Kidney epithelial cell (primary cell): Measurements from ENCODE around the gene C1orf198. TPM values are rescaled to one million over a fixed set of nuclear protein-coding genes. Genes with fewer than 3 reads are reported as not detected.

Source experiments
- DNase-seq: peaks from one replicate; pipeline ENCODE4 v3.0.0-alpha.2; 2010; ENCODE audit warnings: low read depth
- H3K27me3 ChIP-seq: 2 replicates; pipeline ENCODE4 v1.6.0; 2011; ENCODE audit warnings: low read length; ENCODE audit not compliant: control insufficient read depth, insufficient read depth
- H3K36me3 ChIP-seq: 2 replicates; pipeline ENCODE4 v1.5.1; 2011; ENCODE audit warnings: low read length; ENCODE audit not compliant: control insufficient read depth, insufficient read depth
- H3K4me3 ChIP-seq: 2 replicates; pipeline ENCODE4 v1.5.1; 2011; ENCODE audit warnings: low read depth, mild to moderate bottlenecking, control low read depth, low read length
- CTCF ChIP-seq: IDR thresholded peaks from 2 replicates; pipeline ENCODE4 v1.5.1; 2011; ENCODE audit warnings: mild to moderate bottlenecking, moderate library complexity, low read length, control low read depth, inconsistent platforms; ENCODE audit not compliant: insufficient read depth, poor library complexity, severe bottlenecking
- total RNA-seq: library from RNA; depleted of rRNA; stranded (reverse); fragments of >200 nt; gene quantifications from 2 replicates; pipeline ENCODE4 v1.2.3, GENCODE V29; 2015

C1orf198 gene
- total RNA-seq, 1 donor from 2014 or later: 68.6 TPM

- DNase-seq: no peak
- TF ChIP-seq CTCF: no peak
- Histone ChIP-seq H3K36me3 (no peaks in the 10 kb centered on the region), H3K4me3 (no peak overlapping the region), H3K27me3 (no peaks in the 10 kb centered on the region)
These were observed 63.9 kb downstream of the C1orf198 start for GRCh38 chr1:230804396-230804795.

GRCh38 chr1:230800891-230801840 lies 67.2 kb downstream of the C1orf198 start:
- no peak overlapping the region for H3K4me3 ChIP-seq
- no peak for TF ChIP-seq CTCF
- no peaks in the 10 kb centered on the region for H3K36me3 ChIP-seq
- DNase-seq: no peak
- peaks cover 3% of the 10 kb centered on the region for H3K27me3 ChIP-seq

- DNase-seq: no peak
- H3K27me3 ChIP-seq: peaks cover 8% of the 10 kb centered on the region
- no peak overlapping the region for H3K4me3 ChIP-seq
- no peak for TF ChIP-seq CTCF
- H3K36me3 ChIP-seq: no peaks in the 10 kb centered on the region
These were observed 69.8 kb downstream of the C1orf198 start for GRCh38 chr1:230798491-230798890.

GRCh38 chr1:230797942-230798365 lies 70.4 kb downstream of the C1orf198 start:
- peaks cover 8% of the 10 kb centered on the region for H3K27me3 ChIP-seq
- no peak overlapping the region for H3K4me3 ChIP-seq
- peak; percentile 26 for DNase-seq
- no peaks in the 10 kb centered on the region for H3K36me3 ChIP-seq
- peak; percentile 77 for TF ChIP-seq CTCF

- no peak for TF ChIP-seq CTCF
- H3K4me3 ChIP-seq: no peak overlapping the region
- no peak for DNase-seq
- H3K27me3 ChIP-seq: peaks cover 8% of the 10 kb centered on the region
- no peaks in the 10 kb centered on the region for H3K36me3 ChIP-seq
These were observed 70.9 kb downstream of the C1orf198 start for GRCh38 chr1:230797376-230797920.

GRCh38 chr1:230796626-230797025 lies 71.7 kb downstream of the C1orf198 start:
- Histone ChIP-seq H3K36me3 (no peaks in the 10 kb centered on the region), H3K27me3 (peaks cover 8% of the 10 kb centered on the region), H3K4me3 (no peak overlapping the region)
- DNase-seq: no peak
- TF ChIP-seq CTCF: no peak
